ENCODE data around the gene GCN1. TPM values are rescaled to one million over a fixed set of nuclear protein-coding genes. Genes with fewer than 3 reads are reported as not detected.

Gene GCN1
- total and polyA plus RNA-seq, 2 donors (not counting 1 experiment from before 2014, with no cell fraction given) = 30.8 to 93.1 TPM

DNA sequence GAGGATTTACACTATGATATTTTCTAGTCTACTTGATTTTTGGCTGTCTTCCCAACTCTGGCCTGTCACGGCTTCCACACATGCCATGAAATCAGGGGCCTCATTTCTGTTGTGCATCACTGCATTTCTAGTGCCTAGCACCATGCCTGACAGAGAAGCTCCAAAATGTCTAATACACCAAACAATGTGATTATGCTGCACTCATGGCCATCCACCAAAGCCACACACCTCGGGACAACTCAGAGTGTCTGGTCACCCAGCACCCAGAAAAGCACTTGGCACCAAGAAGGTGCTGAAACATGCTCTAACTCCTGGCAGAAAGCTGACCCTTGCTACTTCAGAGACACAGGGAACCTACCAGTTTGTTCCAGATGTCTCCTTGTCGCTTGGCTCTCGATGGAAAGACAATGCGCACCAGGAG lies 11.3 kb downstream of the GCN1 start:
- TF ChIP-seq EZH2 (IDR thresholded peaks at IDR 0.05; ENCODE audit: low read length, missing control alignments) = no peak
- TF ChIP-seq CTCF (conservative IDR thresholded peaks at IDR 0.05 in 1 of 2, IDR thresholded peaks at IDR 0.05 in 1 of 2; ENCODE audit: low read depth in 1 of 2, low read length in 2 of 2) = no peak
- H3K9ac ChIP-seq (ENCODE audit: insufficient read depth, low read length) = no peak overlapping the region
- peaks cover 5% of the 10 kb centered on the region for H3K4me1 ChIP-seq (ENCODE audit: control insufficient read depth, extremely low read depth, insufficient read depth, low read length)
- peak; percentile 24 to 46 for DNase-seq (ENCODE audit: low read depth in 2 of 2)
- no peaks in the 10 kb centered on the region for H3K9me3 ChIP-seq (ENCODE audit: control insufficient read depth, insufficient read depth, low read depth, low read length)
- no peaks in the 10 kb centered on the region for H3K27me3 ChIP-seq (ENCODE audit: control insufficient read depth, insufficient read depth, low read length)
- peaks cover 29% of the 10 kb centered on the region for H3K36me3 ChIP-seq (ENCODE audit: control insufficient read depth, insufficient read depth, low read length)
- no peak overlapping the region for H3K27ac ChIP-seq (ENCODE audit: insufficient read depth, low read length)
- H4K20me1 ChIP-seq (ENCODE audit: control insufficient read depth, extremely low read depth, insufficient read depth, low read length) = no peaks in the 10 kb centered on the region
- peaks cover 11% of the 10 kb centered on the region for H3K79me2 ChIP-seq (ENCODE audit: control insufficient read depth, insufficient read depth, low read length)
- H3K4me2 ChIP-seq (ENCODE audit: extremely low read depth, insufficient read depth, low read length) = no peak overlapping the region
- no peak overlapping the region for H2AFZ ChIP-seq (ENCODE audit: low read length)
- H3K4me3 ChIP-seq (replicated peaks in 1 of 4; ENCODE audit: control extremely low read depth in 1 of 4, insufficient read depth in 1 of 4, low read depth in 3 of 4, low read length in 4 of 4) = no peak overlapping the region

- peaks cover 5% of the 10 kb centered on the region for H3K4me1 ChIP-seq (ENCODE audit: control insufficient read depth, extremely low read depth, insufficient read depth, low read length)
- H3K79me2 ChIP-seq (ENCODE audit: control insufficient read depth, insufficient read depth, low read length) = peaks cover 9% of the 10 kb centered on the region
- no peaks in the 10 kb centered on the region for H3K9me3 ChIP-seq (ENCODE audit: control insufficient read depth, insufficient read depth, low read depth, low read length)
- no peaks in the 10 kb centered on the region for H4K20me1 ChIP-seq (ENCODE audit: control insufficient read depth, extremely low read depth, insufficient read depth, low read length)
- H3K27me3 ChIP-seq (ENCODE audit: control insufficient read depth, insufficient read depth, low read length) = no peaks in the 10 kb centered on the region
- no peak overlapping the region for H3K9ac ChIP-seq (ENCODE audit: insufficient read depth, low read length)
- peaks cover 32% of the 10 kb centered on the region for H3K36me3 ChIP-seq (ENCODE audit: control insufficient read depth, insufficient read depth, low read length)
- peak; percentile 25 to 78 for DNase-seq (ENCODE audit: low read depth in 2 of 2)
- H3K27ac ChIP-seq (ENCODE audit: insufficient read depth, low read length) = no peak overlapping the region
- H2AFZ ChIP-seq (ENCODE audit: low read length) = no peak overlapping the region
- TF ChIP-seq CTCF (conservative IDR thresholded peaks at IDR 0.05 in 1 of 2, IDR thresholded peaks at IDR 0.05 in 1 of 2; ENCODE audit: low read depth in 1 of 2, low read length in 2 of 2) (no peak), EZH2 (IDR thresholded peaks at IDR 0.05; ENCODE audit: low read length, missing control alignments) (no peak)
- H3K4me2 ChIP-seq (ENCODE audit: extremely low read depth, insufficient read depth, low read length) = no peak overlapping the region
- no peak overlapping the region for H3K4me3 ChIP-seq (replicated peaks in 1 of 4; ENCODE audit: control extremely low read depth in 1 of 4, insufficient read depth in 1 of 4, low read depth in 3 of 4, low read length in 4 of 4)
Measured at GRCh38 chr12:120181991-120182631, 12.4 kb downstream of the GCN1 start.

GRCh38 chr12:120180975-120181374 lies 13.5 kb downstream of the GCN1 start:
- Histone ChIP-seq H4K20me1 (ENCODE audit: control insufficient read depth, extremely low read depth, insufficient read depth, low read length) (no peaks in the 10 kb centered on the region), H3K36me3 (ENCODE audit: control insufficient read depth, insufficient read depth, low read length) (peaks cover 34% of the 10 kb centered on the region), H3K4me2 (ENCODE audit: extremely low read depth, insufficient read depth, low read length) (no peak overlapping the region), H2AFZ (ENCODE audit: low read length) (no peak overlapping the region), H3K79me2 (ENCODE audit: control insufficient read depth, insufficient read depth, low read length) (peaks cover 4% of the 10 kb centered on the region), H3K27ac (ENCODE audit: insufficient read depth, low read length) (no peak overlapping the region), H3K27me3 (ENCODE audit: control insufficient read depth, insufficient read depth, low read length) (no peaks in the 10 kb centered on the region), H3K9ac (ENCODE audit: insufficient read depth, low read length) (no peak overlapping the region), H3K4me3 (replicated peaks in 1 of 4; ENCODE audit: control extremely low read depth in 1 of 4, insufficient read depth in 1 of 4, low read depth in 3 of 4, low read length in 4 of 4) (no peak overlapping the region), H3K4me1 (ENCODE audit: control insufficient read depth, extremely low read depth, insufficient read depth, low read length) (peaks cover 5% of the 10 kb centered on the region), H3K9me3 (ENCODE audit: control insufficient read depth, insufficient read depth, low read depth, low read length) (no peaks in the 10 kb centered on the region)
- DNase-seq (ENCODE audit: low read depth in 2 of 2) = no peak
- no peak for TF ChIP-seq CTCF (conservative IDR thresholded peaks at IDR 0.05 in 1 of 2, IDR thresholded peaks at IDR 0.05 in 1 of 2; ENCODE audit: low read depth in 1 of 2, low read length in 2 of 2)
- no peak for TF ChIP-seq EZH2 (IDR thresholded peaks at IDR 0.05; ENCODE audit: low read length, missing control alignments)
